ENCODE data around the gene ZC3H4. TPM values are rescaled to one million over a fixed set of nuclear protein-coding genes. Genes with fewer than 3 reads are reported as not detected.
A peak's percentile ranks its signal among the peaks of the same experiment; 100 is the strongest.

ZC3H4 gene
- total RNA-seq, 2 donors from 2014 or later: 35.3 to 49.1 TPM

DNA sequence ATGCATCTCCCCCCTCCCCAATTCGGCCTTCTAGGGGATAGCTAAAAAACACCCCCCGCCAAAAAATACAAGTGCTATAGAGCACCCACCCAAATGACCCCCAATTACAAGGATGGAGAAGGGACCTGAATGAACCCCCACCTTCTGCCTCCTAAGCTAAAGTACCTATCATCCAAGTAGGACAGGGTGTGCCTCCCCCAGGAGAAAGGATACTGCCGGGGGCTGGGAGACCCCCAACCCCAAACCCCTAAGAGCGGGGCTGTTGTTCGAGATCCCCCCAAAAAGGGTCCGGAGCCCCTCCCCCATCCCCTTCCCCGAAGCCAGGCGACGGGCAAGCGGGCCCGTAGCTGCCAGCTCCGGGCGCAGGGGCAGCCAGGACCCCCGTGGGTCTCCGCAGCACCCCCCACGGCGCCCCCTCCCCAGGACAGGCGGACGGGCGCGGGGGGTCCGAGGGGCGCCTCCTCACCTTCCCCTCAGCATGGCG lies 1.9 kb downstream of the ZC3H4 start:
- intact Hi-C loops (cut with DNase I): no loop called here
- no peaks in the 10 kb centered on the region for H3K4me1 ChIP-seq (replicated peaks)
- WGBS: 0% methylated on average over 24 of the region's 24 CpGs

DNA sequence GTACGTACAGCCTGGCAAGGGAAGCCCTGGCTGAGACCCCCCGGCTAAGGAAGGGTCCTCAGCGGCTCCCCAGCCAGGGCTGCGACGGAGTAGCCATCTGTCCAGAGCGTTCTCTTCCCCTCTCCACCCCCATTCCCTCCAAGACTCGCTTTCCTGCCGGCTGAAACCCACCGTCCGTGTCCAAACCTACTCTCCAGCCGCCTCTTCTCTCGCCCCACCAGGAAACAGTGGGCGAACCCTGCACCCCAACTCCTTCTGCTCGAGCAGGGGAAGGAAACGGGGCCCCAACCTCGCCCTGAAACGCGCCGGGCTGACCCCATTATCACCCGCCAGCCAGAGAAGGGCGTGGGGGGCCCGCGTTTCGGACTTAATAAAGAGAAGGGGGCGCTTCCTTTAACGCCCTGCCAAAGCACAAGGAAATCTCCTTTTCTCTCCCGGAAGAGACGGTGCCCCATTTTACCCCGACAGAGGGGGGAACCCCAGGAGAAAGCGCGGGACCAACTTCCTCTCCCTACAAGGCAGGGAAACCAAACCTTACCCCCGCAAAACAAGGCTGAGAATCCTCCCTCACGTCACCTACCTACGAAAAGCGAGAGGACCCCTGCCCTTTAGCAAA lies 2.5 kb downstream of the ZC3H4 start:
- Histone ChIP-seq H3K9me3 (no peaks in the 10 kb centered on the region), H3K4me1 (replicated peaks) (peaks cover 2% of the 10 kb centered on the region), H3K36me3 (no peaks in the 10 kb centered on the region), H3K4me3 (peak overlapping the region; percentile 79 to 95), H3K27me3 (replicated peaks; ENCODE audit: insufficient read depth) (no peaks in the 10 kb centered on the region), H3K27ac (peak overlapping the region; percentile 100)
- TF ChIP-seq POLR2A (IDR thresholded peaks at IDR 0.05) (no peak), POLR2AphosphoS5 (IDR thresholded peaks at IDR 0.05) (no peak)
- TF ChIP-seq, protein P1, sequence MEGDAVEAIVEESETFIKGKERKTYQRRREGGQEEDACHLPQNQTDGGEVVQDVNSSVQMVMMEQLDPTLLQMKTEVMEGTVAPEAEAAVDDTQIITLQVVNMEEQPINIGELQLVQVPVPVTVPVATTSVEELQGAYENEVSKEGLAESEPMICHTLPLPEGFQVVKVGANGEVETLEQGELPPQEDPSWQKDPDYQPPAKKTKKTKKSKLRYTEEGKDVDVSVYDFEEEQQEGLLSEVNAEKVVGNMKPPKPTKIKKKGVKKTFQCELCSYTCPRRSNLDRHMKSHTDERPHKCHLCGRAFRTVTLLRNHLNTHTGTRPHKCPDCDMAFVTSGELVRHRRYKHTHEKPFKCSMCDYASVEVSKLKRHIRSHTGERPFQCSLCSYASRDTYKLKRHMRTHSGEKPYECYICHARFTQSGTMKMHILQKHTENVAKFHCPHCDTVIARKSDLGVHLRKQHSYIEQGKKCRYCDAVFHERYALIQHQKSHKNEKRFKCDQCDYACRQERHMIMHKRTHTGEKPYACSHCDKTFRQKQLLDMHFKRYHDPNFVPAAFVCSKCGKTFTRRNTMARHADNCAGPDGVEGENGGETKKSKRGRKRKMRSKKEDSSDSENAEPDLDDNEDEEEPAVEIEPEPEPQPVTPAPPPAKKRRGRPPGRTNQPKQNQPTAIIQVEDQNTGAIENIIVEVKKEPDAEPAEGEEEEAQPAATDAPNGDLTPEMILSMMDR (IDR thresholded peaks at IDR 0.05): no peak
- under 1% methylated on average over 35 of the region's 35 CpGs for WGBS
- DNase-seq (ENCODE audit: low spot score): no peak
- intact Hi-C loops (cut with DNase I): no loop called here

More for the DNA sequence above, 1.9 kb downstream of the ZC3H4 start:
- Histone ChIP-seq H3K4me3 (peak overlapping the region; percentile 79 to 95), H3K27me3 (replicated peaks; ENCODE audit: insufficient read depth) (no peaks in the 10 kb centered on the region), H3K36me3 (no peaks in the 10 kb centered on the region), H3K27ac (peak overlapping the region; percentile 100), H3K9me3 (no peaks in the 10 kb centered on the region)
- TF ChIP-seq, protein P1 (IDR thresholded peaks at IDR 0.05): no peak
- TF ChIP-seq POLR2AphosphoS5 (IDR thresholded peaks at IDR 0.05) (no peak), POLR2A (IDR thresholded peaks at IDR 0.05) (no peak)
- no peak for DNase-seq (ENCODE audit: low spot score)

DNA sequence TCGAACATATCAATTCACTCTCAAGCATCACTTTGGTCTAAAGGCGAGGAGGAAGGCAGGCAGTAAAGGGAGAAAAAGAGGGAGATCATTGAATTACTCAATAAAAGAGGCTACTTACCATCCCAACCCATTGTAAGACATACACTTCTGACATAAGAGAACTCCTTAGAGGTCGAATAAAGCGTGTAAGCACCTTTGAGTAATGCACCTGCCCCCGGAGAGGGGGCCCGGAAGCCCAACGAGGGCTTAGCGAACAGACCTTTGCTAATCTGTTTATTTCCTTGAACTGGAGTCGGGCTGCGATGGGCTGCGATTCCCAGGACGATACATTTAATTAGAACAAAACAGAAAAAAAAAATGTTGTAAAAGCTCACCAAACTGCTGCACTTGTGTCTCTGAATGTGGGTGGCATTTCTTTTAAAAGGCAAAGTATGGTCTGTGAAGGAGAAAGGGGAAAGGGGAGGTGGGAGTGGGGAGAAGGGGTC lies 3.0 kb downstream of the ZC3H4 start:
- Histone ChIP-seq H3K4me1 (replicated peaks) (peaks cover 2% of the 10 kb centered on the region), H3K4me3 (peak overlapping the region; percentile 79 to 95), H3K9me3 (no peaks in the 10 kb centered on the region), H3K27ac (peak overlapping the region; percentile 100), H3K36me3 (no peaks in the 10 kb centered on the region), H3K27me3 (replicated peaks; ENCODE audit: insufficient read depth) (no peaks in the 10 kb centered on the region)
- intact Hi-C loops (cut with DNase I): no loop called here
- 1% methylated on average over 12 of the region's 12 CpGs for WGBS
- no peak for DNase-seq (ENCODE audit: low spot score)
- TF ChIP-seq, protein P1 (IDR thresholded peaks at IDR 0.05): no peak
- no peak for TF ChIP-seq POLR2AphosphoS5 (IDR thresholded peaks at IDR 0.05)
- no peak for TF ChIP-seq POLR2A (IDR thresholded peaks at IDR 0.05)

DNA sequence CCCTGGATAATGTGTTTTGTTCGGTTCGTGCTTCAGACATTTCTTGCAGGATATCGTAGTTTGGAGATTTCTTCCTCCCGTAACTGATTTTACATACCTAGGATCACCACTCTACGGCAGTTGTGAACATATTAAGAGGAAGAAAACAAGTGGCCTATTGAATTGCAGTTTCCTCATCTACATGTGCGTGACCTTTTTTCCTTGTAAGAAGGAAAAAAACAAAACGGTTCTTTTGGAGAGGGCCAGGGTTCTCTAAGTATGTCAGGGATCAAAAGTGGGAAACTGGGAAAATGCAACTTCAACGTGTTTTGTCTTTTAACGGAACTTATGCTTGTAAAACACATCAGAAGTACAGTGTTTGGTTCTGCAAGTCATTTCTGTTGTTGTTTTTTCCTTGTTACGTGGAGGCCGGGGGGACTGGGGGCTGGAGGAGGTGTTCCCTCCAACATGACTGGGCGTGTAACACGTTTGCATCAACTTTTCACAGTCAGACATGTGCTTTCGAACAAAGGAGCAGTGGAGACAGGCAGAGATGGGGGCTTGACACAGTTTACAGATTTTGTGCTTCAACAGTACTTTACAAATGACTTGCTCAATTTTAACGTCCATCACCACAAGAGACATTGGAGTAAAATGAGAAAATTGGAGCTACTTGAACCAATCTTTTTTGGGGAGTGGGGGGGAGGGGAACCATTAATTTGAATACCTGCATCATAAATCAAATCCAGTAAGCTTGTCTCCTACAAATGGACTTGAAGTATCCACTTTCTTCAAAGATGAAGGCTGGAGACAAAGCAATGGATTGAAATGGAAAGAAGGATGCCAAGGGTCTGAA lies 3.8 kb downstream of the ZC3H4 start:
- 4% methylated on average over 15 of the region's 15 CpGs for WGBS
- Histone ChIP-seq H3K36me3 (no peaks in the 10 kb centered on the region), H3K4me1 (replicated peaks) (peaks cover 2% of the 10 kb centered on the region), H3K9me3 (no peaks in the 10 kb centered on the region), H3K27me3 (replicated peaks; ENCODE audit: insufficient read depth) (no peaks in the 10 kb centered on the region), H3K4me3 (peak overlapping the region; percentile 79 to 95), H3K27ac (peak overlapping the region; percentile 100)
- TF ChIP-seq POLR2A (IDR thresholded peaks at IDR 0.05): peak; percentile 54
- peak; percentile 7 for TF ChIP-seq POLR2AphosphoS5 (IDR thresholded peaks at IDR 0.05)
- TF ChIP-seq, protein P1 (IDR thresholded peaks at IDR 0.05): no peak
- intact Hi-C loops (cut with DNase I): loop anchor here (5.0 kb wide), 1 partner anchor 247 kb away; the partner anchor contains the start of gene ARHGAP35
- DNase-seq (ENCODE audit: low spot score): no peak
